ENCODE measurements around the gene MAN1A2.

GRCh38 chr1:117414943-117415342 is 47.7 kb downstream of the MAN1A2 start:
- TF ChIP-seq CTCF (conservative IDR thresholded peaks at IDR 0.05; ENCODE audit: low read depth, low read length) (no peak), EZH2phosphoT487 (IDR thresholded peaks at IDR 0.05; ENCODE audit: borderline replicate concordance, low read length) (no peak), EZH2 (IDR thresholded peaks at IDR 0.05; ENCODE audit: low read length, unreplicated experiment) (no peak)
